Fibroblast of villous mesenchyme (primary cell): Measurements from ENCODE around the gene CASTOR2. TPM values are rescaled to one million over a fixed set of nuclear protein-coding genes. Genes with fewer than 3 reads are reported as not detected.

Experiments
- DNase-seq: peaks from one replicate; pipeline ENCODE4 v3.0.0-alpha.2; 2010; ENCODE audit warnings: low read depth
- H3K4me3 ChIP-seq: 2 replicates; pipeline ENCODE4 v1.5.1; 2011; ENCODE audit warnings: low read depth, mild to moderate bottlenecking, low read length
- CTCF ChIP-seq: IDR thresholded peaks from 2 replicates; pipeline ENCODE4 v1.5.1; 2012; ENCODE audit warnings: low read depth, mild to moderate bottlenecking, low read length; ENCODE audit not compliant: insufficient read depth
- total RNA-seq: library from RNA; depleted of rRNA; stranded (reverse); fragments of >200 nt; gene quantifications from 2 replicates; pipeline ENCODE4 v1.2.3, GENCODE V29; 2012

The CASTOR2 gene
- total RNA-seq, 1 donor = 20.7 TPM

DNA sequence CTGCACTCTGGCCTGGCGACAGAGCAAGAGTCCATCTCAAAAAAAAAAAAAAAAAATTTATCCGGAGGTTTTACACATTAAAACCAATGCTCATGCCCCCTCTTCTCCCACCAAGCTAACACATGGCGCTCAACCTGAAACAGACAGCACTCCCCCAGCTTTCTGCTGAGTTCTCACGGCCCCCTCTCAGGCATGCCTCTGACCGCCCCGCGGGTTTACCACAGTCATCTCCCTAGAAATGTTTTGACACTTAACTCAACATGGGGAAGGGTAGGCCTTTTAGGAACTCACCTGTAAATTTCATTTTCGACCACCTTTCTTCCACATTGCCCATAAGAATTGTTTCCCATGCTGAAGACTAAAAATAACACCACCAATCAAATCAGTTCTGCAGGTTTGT lies 99.8 kb downstream of the CASTOR2 start:
- TF ChIP-seq CTCF = no peak
- DNase-seq = no peak
- no peak overlapping the region for H3K4me3 ChIP-seq

DNA sequence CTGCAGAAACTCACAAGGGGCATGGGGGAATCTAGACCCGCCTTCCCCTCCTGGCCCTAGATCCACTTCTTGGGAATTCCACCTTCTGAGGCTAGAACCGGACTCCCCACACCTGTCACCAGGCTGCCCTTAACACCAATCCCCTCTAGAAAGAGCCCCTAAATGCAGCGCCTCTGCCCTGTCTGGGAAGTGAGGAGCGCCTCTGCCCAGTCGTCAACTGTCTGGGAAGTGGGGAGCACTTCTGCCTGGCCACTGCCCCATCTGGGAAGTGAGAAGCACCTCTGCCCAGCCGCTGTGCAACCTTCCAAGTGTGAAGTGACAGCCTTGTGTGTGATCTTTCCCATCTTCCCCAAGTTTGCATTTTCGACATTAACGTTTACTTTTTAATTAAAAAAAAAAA lies 100.3 kb downstream of the CASTOR2 start:
- TF ChIP-seq CTCF = no peak

DNA sequence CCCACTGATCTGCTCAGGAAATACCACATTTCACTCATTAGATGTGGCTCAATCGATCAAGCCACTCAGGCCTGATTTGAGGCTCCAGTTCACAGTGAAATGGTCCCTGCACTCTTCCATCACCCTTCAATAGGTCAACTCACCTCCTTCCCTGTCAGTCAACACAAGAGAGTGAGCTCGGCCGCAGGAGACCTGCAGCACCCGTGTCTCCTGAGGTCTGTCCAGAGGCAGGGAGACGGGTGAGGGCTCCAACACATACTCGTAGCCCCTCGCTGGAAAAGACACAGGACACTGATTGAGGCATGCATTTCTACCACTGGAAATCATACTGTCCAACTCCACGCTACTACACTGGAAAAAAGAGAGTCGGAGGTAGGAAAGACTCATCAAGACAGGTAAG lies 102.0 kb downstream of the CASTOR2 start:
- no peak for DNase-seq
- TF ChIP-seq CTCF = no peak
- H3K4me3 ChIP-seq = no peak overlapping the region

More for the DNA sequence above, 100.3 kb downstream of the CASTOR2 start:
- H3K4me3 ChIP-seq = no peak overlapping the region
- DNase-seq = no peak

DNA sequence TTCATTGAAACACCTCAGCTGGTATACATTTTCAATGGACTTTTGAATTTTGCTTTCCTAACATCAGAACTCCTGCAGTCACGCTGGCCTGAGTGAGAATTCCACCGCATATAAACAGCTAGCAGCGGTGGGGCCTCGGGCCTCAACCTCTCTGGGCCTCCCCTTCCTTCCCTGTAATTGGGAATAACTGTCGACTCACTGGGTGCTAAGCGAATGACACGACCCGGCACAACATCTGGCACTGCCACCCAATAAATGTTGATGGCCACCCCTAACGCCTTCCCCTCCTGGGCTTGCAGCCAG lies 108.4 kb downstream of the CASTOR2 start:
- TF ChIP-seq CTCF = no peak
- no peak for DNase-seq
- H3K4me3 ChIP-seq = peak overlapping the region; percentile 83

- peak; percentile 37 for DNase-seq
- peak overlapping the region; percentile 83 for H3K4me3 ChIP-seq
Observed at GRCh38 chr7:75074262-75074641, 109.7 kb downstream of the CASTOR2 start.

Other genes starting within 250 kb of the CASTOR2 start
- gene NCF1, start 190.7 kb upstream of the CASTOR2 start, total RNA-seq = under 0.01 TPM in 1 of 2 replicates, not detected in the other
- 8.2 and 10.6 TPM in 2 replicates for gene GTF2IRD2, start 113.1 kb upstream of the CASTOR2 start, total RNA-seq
- gene RCC1L, start 109.1 kb downstream of the CASTOR2 start, total RNA-seq = 36.1 and 52.2 TPM in 2 replicates
- 18.1 and 22.2 TPM in 2 replicates for gene GTF2IRD2B, start 127.9 kb downstream of the CASTOR2 start, total RNA-seq